Stimulated activated CD8-positive, alpha-beta memory T cell treated with anti-CD3 and anti-CD28 coated beads, Interleukin-12 subunit alpha, Interleukin-12 subunit beta, amount 100 ng/mL, for 1 hour (primary cell): Measurements from ENCODE around the gene HNRNPL.
"Not testable (repeated sequence)": the region's sequence is repeated elsewhere in the genome, so short reads cannot be mapped to it uniquely, and the experiment has no call there.

Source experiments
- DNase-seq: peaks from one replicate; pipeline ENCODE4 v3.0.0-alpha.2; 2020; ENCODE audit warnings: low read depth

Gene HNRNPL

DNA sequence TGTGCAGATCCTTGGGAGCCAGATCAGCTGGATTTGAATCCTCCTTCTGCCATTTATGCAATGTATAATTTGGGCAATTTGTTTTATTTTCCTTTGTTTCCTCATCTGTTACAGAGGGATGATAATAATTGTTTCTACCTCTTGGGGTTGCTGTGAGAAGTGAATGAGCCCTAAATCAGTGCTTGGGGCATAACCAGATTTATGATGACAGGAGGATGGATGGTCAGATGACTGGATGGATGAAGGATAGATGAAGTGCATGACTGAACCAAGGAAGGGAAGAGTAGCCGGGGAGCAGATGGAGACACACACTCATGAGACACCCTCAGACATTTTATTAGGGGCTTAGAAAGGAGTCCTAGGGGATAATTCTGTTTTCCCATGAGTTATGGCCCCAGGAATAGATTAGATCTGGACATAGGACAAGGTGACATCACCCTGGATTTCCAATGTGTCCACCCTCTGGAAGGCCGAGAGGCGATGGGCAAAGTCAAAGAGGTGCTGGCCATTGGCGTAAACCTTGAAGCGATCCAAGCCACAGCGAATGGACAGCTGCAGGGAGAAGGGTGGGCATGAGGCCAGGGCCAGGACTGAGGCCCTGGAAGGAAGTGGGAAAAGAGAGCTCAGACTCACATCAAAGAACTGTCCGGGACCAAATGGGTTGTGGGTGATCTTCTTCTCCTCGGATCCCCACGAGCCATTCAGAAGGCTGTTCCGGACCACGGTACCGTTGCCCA, 48.3 kb downstream of the HNRNPL start:
- DNase-seq: no peak

DNA sequence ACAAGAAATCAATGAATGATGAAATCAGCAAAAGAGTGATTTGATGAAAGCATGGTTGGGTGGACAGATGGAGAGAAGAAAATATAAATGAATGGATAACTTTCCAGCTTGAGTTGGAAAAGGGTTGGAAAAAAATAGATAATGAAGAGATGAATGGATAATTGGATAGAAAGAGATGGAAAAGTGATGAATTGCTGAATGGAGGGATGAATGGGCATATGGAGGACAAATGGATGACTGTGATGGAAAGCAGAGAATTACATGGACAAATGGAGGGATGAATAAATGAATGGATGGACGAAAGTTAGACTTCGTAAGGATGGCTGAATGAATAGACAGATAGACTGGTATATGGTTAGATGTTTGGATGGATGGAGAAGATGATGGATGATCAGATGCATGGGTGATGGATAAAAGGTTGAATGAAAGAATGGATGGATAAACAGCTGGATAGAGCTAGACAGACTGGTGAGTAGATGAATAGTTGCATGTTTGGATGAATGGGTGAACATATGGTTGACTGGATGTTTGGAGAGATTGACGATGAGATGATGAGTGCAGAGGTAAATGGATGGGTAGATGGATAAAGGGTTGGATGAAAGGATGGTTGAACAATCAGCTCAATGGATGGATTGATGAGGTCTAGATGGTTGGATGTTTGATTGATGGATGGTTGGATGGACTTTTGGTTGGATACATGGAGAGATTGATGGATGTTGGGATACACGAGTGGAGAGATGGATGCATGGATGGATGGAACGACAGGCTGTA, 49.0 kb downstream of the HNRNPL start:
- DNase-seq: no peak

DNA sequence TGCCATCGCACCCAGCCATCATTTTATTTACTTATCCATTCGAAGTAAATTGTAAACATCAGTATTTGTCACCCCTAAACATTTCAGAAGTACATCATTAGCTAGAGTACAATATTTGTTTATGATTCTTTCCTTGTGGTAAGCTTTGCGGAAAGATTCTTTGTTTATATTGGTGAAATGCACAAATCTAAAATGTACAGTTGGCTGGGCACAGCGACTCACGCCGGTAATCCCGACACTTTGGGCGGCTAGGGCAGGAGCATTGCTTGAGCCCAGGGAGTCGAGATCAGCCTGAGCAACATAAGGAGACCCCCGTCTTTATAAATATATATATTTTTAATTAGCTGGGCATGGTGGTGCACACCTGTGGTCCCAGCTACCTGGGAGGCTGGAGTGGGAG, 50.7 kb downstream of the HNRNPL start:
- no peak for DNase-seq

DNA sequence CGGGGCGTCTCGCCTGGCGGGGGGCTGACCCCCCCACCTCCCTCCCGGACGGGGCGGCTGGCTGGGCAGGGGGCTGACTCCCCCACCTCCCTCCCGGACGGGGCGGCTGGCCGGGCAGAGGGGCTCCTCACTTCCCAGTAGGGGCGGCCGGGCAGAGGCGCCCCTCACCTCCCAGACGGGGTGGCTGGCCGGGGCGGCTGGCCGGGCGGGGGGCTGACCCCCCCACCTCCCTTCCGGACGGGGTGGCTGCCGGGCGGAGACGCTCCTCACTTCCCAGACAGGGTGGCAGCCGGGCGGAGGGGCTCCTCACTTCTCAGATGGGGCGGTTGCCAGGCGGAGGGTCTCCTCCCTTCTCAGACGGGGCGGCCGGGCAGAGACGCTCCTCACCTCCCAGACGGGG, 52.0 kb downstream of the HNRNPL start:
- DNase-seq: not testable (repeated sequence)

DNA sequence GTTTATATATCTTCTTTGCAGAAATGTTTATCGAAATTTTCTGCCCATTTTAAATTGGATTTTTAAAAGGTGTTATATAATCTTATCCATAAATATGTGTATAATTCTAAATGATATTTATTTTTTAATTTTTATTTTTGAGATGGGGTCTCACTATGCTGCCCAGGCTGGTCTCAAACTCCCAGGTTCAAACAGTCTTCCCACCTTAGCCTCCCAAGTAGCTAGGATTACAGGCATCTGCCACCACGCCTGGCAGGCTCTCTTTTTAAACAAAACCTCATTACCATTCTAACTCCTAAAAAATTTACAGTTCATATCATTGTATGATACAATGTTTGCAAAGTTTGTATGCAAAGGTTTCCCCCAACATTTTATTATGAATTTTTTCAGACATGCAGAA, 53.6 kb downstream of the HNRNPL start:
- DNase-seq: no peak

DNA sequence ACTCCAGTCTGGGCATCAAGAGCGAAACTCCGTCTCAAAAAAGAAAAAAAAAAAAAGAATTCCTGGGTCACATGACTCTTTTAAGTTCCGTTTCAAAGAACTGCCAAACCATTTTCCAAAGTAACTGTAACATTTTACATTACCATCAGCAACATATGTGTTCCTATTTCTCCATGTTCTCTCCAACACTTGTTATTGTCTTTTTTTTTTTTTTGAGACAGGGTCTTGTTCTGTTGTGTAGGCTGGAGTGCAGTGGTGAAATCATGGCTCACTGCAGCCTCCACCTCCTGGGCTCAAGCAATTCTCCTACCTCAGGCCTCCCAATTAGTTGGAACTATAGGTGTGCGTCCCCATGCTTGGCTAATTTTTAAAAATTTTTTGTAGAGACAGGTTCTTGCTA, 54.2 kb downstream of the HNRNPL start:
- no peak for DNase-seq

DNA sequence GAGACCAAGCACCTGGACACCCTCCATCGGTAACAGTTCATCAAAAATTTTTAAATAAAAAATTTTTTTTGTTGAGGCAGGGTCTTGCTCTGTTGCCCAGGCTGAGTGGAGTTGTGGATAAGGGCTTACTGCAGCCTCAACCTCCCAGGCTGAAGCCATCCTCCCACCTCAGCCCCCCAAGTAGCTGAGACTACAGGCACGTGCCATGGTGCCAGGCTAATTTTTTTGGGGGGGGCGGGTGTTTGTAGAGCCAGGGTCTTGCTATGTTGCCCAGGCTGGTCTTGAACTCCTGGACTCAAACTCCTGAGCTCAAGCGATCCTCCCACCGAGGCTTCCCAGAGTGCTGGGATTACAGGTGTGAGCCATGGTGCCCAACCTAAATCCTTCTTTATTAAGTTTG, 56.1 kb downstream of the HNRNPL start:
- DNase-seq: no peak

DNA sequence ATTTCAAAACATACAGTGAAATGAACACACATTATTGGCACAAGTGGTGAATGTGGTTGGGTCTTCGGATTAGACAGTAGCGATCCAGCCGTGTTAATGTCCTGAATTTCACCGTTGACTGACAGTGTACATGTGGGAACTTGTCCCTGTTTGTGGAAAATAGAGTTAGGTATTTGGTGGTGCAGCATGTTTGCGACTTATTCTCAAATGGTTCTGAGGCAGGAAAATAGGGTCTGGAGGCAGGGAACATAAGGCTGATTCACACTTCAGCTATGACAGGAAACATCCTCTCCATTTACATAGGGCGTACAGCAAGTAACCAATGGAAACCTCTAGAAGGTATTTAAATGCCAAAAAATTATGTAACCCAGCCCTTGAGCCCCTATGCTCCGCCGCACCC, 56.6 kb downstream of the HNRNPL start:
- no peak for DNase-seq

DNA sequence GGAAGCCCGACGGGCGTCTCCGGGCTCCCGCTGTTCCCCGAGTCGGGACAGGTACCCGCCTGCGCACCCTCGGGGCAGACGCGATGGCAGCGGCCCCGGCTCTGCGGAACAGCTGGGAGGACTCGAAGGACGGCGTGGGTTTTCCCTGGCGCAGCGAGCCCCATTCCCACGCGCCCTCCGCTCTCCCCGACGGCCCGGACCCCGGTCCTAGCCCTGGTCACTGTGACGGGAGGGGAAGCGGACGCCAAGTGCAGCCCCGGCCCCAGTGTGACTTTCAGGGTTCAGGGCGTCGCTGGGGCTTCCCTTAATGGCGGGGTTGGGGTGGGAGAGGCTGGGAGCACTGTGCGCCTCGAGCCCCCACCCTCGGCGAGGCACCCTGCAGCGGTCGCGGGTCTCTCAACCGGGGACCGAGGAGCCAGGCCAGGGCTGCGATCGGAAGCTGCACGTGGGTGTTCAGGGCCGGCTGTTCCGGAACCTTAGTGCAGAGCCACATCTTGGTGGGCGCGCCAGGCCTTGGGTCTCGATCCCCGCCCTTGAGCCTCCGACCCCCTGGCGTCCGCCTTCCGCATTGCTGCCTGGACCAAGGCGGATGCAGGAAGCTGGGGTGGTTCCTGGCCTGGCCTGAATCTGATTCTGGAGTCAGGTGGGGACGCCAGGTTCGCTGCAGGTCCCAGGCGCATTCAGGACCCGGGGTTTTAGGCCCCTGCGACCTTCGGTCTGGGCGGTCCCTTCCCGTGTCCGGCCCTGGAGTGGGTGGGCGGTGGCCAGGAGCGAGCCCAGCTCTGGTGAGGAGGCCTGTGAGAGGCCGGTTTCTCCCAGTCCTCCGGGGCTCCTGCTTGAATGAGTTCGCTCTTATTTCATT, 57.3 kb downstream of the HNRNPL start:
- no peak for DNase-seq

DNA sequence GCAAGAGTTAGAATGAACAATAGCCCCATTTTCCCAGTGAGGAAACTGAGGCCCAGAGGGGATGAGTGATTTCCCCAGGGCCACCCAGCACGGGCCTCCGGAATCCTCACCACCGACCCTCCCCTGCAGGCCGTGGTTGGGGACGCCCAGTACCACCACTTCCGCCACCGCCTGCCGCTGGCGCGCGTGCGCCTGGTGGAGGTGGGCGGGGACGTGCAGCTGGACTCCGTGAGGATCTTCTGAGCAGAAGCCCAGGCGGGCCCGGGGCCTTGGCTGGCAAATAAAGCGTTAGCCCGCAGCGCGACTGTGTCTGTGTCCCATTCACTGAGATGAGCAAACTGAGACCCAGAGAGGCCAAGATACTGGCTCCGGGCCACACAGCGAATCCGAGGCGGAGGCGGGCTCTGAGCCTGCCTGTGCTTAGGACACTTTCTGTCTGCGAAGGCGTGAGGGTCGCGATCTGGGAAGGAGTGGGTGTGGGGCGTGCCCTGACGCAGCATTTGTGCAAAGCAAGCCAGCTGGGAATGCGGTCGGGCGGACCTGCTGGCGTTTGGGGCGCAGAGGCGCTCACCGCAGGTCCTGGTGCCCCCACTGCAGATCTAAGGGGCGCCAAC, 58.2 kb downstream of the HNRNPL start:
- not testable (repeated sequence) for DNase-seq

DNA sequence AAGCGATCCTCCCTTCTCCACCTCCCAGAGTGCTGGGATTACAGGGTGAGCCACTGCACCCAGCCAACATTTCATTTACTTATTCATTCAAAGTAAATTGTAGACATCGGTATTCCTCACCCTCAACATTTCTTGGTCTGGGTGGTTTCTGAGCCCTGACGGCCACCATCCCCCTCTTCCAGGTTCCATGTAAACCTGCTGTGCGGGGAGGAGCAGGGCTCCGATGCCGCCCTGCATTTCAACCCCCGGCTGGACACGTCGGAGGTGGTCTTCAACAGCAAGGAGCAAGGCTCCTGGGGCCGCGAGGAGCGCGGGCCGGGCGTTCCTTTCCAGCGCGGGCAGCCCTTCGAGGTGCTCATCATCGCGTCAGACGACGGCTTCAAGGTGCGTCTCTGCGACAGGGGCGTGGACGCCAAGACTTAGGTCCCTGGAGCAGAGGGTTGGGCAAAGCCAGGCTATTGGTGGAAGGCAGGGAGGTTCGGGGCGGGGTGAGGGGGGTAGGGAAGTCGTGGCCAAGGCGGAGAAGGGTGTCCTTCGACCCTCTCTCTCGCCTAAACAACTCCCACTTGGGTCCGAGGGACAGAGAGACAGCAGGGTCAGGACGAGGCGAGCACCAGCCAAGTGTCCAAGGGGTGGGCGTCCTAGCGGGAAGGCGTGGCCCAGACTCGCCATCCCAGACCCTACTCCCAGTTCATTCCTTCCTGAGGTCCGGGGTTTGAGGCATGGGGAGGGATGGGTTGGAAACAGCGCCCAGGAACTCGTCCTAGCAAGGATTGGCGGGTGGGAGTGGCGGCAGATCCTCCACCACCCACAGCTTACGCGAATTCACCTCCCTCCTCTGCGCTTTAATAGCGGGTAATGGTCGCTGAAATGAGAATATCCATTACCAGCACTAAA, 59.0 kb downstream of the HNRNPL start:
- not testable (repeated sequence) for DNase-seq

DNA sequence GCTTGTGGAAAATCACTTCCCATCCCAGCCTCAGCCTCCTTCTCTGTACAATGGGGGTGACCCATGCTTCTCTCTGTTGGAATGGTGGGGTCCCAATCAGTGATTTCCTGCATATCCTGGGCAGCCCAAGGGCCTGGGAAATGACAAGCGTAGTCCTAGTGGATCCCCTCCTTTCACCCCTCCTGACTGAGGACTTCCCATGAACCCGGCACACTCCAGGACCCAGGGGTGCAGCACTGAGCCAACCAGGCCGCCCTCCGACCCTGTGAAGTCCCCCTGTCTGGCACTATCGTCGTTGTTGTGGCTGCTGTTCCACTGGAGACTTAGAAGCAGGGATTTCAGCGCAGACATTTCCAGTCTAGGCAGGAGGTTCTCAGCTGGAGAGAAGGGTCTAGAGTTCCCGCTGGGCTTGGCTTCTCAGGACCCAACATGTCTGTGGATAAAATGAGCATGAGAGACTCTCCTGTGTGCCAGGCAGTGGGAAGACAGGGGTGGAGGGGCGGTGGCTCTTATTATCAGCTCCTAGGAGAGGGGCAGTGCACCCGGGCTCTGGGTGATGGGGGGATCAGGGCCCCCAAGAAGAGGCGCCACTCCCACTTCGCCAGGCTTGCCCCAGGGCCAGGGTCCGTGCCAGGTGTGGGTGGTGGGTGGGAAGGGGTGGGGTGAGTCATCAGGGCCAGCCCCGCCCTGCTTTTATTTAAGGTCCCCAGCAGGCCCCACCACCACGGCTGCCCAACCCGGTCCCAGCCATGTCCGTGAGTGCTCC, 61.1 kb downstream of the HNRNPL start, which contains the start of gene LGALS7B:
Gene LGALS7B, plus strand, starts transcription at position 723 of the 766 bp plus-strand sequence. Its CDS starts 27 bp downstream, at position 750.
- no peak for DNase-seq

DNA sequence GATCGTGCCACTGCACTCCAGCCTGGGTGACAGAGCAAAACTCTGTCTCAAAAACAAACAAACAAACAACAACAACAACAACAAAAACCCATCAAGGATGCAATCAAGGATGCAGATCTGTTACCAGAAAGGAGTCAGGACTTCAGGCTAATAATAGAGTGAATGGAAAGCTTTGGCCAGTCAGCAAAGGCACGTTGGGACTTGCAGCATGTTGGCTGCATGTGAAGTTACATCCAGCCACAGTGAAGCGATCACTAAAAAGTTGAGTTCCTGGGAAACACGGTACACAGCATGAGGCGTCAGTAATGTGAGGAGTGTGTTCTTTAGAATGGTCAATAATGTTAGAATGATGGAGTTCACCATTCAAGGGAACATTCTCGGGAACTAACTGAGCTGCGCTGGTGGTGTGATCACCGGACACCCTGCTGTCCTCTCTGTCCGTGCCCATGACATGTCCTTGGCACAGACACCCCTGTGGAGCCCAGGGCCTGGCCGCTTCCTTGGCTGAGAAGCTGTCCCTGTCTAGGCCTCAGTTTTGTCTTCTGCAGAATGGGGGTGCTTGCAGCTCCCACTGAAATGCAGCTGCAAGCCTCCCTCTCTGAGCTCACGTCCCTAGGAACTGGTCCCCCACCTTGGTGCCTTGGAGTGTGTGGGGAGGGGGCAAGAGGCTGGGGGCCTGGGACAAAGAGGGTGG, 63.1 kb downstream of the HNRNPL start:
- no peak for DNase-seq
